GM18907 (cell line): ENCODE results near the gene VAC14.
"Not testable (repeated sequence)": the region's sequence is repeated elsewhere in the genome, so short reads cannot be mapped to it uniquely, and the experiment has no call there.

Experiments used
- ATAC-seq: cut with Tn5 transposase; IDR thresholded peaks from one replicate; pipeline ENCODE4 v1.9.1; 2021; ENCODE audit warnings: mild to moderate bottlenecking, moderate library complexity; ENCODE audit not compliant: unreplicated experiment

The VAC14 gene

GRCh38 chr16:70648606-70649005, 152.4 kb downstream of the VAC14 start:
- ATAC-seq = no peak

- ATAC-seq = no peak
These were observed 153.3 kb downstream of the VAC14 start for GRCh38 chr16:70647441-70648359.

- no peak for ATAC-seq
These were observed 154.4 kb downstream of the VAC14 start, which contains the start of gene IL34 for GRCh38 chr16:70646260-70647241. TSS of gene IL34 (plus strand) at chr16:70646559. CDS start at chr16:70646948, 389 bp downstream.

- ATAC-seq = no peak
These were observed 156.0 kb downstream of the VAC14 start for GRCh38 chr16:70644763-70645597.

- not testable (repeated sequence) for ATAC-seq
These were observed 157.7 kb downstream of the VAC14 start for GRCh38 chr16:70643264-70643663.

- no peak for ATAC-seq
These were observed 158.3 kb downstream of the VAC14 start for GRCh38 chr16:70642633-70643032.

GRCh38 chr16:70638814-70639792, 161.9 kb downstream of the VAC14 start:
- no peak for ATAC-seq
